HG03575 (cell line): ENCODE data around the gene HOXD13.

ENCODE experiments used
- ATAC-seq: cut with Tn5 transposase; IDR thresholded peaks from one replicate; pipeline ENCODE4 v1.9.1; 2021; ENCODE audit not compliant: unreplicated experiment, insufficient number of reproducible peaks, low FRiP score; ENCODE audit errors: extremely low read depth

The HOXD13 gene

DNA sequence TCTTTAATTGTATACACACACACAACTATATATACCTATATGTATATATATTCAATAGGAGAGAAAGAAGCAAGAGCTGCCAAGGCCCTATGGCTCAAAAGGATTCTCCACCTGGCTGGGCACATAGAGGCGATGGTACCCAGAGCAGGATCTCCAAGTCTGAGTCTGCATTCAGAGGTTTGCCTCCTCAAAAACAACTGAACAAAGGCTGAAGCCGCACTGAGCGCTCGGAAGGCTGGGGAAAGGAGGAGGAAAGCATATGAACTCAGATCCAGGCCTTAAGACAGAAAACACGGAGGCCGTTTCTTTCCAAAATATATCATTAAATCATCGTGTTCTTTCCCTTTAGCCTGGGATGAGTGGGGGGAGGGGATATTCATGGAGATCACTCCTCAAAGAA lies 10.7 kb downstream of the HOXD13 start:
- ATAC-seq: no peak

DNA sequence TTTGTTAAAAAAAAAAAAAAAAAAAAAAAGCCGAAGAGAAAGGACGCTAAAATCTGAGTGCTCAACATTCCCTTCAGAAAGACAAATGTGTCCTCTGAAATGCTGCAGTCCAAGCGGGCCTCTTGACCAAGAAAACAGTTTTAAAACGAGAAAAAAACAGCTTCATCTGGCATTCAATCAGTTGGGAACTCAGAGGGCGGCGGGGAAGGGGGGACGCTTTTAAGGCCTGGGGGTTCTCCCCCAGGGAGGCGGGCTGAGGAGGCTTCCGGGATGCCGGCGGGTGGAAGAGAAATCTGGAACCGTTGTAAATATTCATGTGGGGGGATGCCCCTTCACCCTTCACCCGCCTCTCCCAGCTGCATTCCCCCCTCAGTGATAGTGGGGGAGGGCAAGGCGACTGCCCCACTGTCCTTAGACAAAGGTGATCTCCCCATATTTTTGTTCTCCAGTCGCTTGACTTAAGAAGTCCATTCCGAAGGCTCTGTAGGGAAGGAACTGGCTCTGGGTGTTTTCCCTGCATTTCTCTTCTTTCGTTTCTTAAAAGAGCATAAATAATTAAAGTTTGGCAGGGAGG lies 11.3 kb downstream of the HOXD13 start:
- no peak for ATAC-seq

DNA sequence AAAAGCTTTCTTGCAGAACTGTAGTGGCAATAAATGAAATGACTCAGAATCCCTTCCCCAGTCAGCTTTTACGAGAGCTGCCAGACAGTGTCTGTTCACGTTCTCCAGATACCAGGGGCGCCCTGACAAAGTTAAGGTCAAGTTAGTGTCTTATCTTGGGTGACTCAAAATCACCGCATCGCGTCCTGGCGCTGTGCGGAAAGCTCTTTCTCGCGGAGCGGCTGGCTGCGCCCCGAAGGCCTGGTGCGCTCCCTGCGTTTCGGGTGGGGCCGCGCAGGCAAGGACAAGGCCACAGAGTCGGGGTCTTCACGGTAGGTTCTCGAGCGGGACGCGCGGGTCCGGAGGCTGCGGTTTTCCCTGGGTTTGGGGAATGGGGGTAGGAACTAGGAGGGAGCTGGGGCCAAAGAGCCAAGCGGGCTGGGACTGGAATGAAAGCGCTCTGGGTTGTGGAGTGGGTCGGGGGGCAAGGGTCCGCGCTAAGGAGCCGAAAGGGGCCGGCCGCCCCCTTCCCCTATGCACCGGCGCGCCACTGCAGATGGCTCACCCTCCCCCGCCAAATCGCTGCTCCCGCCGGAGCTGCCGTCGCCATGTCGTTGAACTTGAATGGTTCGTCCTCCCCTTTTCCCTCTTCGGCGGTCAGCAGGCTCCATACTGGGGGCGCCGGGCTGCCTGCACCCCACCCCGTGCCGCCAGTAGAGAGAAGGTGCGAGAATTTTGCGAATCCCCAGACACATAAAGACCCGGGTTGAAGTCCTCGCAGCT lies 12.0 kb downstream of the HOXD13 start:
- ATAC-seq: no peak

DNA sequence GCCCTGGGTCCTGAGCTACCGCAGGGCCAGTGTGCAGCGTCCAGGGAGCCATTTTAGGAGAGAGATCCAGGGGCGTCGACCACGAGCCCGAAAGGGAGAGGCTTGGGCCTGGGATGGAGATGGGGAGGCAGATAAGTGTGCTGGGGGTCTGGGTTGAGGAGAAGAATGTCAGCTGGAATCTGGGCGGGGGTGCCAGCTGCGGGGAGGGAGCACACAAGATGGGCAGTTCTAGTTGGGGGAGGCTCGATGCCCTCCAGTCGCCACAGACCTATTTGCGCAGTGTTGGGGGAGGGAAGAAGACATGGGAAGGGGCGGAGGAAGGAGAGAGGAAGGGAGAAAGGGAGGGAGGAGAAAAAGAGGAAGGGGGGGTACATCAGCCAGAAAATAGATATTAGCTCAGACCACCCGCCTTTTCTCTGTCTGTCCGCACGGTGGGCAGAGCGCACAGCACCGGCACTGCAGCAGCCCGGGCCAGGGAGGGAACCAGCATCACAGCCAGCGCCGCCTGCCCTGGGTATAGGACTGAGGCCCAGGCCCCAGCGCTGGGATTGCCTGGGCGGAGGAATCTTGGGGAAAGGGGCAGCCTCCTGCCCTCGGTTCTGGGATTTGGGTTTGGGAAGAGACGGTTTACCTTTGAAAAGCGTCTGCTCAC lies 12.7 kb downstream of the HOXD13 start:
- ATAC-seq: no peak

DNA sequence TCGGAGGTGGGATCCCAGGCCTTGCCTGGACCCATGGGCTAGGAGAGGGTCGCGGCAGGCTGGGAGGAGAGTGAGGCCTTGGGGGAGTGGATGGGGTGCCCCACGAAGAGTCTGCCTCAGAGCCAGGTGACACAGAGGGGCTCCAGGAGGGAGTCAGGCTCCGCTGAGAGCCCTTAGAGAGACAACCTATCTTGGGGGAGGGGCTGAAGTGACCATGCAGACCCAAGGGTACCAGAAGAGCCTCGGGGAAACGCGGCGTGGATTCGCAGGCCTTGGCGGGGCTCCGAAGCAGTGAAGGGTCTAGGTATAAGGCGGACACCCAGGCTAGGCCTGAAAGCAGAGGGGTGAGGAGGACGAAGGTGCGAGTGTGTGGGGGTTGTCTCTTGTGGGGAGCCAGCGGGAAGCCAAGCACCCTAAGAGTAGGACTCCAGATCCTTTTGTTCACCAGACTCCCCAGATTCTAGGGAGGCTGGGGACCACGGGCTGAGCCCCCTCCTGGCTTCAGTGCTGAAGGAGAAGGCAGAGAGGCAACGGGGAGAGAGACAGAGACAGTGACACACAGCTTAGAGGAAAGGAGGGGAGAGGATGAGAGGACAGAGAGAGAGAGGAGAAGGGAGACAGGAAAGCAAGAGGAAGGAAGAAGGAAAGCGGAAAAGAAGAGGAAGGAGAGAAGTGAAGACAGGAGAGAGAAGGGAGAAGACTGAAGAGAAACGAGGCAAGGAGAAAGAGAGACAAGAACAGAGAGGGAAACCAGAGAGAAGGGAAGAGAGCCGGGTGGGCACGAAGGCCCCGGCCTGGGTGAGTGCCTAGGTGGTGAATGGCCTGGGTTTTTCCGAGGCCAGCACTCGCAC lies 13.4 kb downstream of the HOXD13 start:
- ATAC-seq: no peak

DNA sequence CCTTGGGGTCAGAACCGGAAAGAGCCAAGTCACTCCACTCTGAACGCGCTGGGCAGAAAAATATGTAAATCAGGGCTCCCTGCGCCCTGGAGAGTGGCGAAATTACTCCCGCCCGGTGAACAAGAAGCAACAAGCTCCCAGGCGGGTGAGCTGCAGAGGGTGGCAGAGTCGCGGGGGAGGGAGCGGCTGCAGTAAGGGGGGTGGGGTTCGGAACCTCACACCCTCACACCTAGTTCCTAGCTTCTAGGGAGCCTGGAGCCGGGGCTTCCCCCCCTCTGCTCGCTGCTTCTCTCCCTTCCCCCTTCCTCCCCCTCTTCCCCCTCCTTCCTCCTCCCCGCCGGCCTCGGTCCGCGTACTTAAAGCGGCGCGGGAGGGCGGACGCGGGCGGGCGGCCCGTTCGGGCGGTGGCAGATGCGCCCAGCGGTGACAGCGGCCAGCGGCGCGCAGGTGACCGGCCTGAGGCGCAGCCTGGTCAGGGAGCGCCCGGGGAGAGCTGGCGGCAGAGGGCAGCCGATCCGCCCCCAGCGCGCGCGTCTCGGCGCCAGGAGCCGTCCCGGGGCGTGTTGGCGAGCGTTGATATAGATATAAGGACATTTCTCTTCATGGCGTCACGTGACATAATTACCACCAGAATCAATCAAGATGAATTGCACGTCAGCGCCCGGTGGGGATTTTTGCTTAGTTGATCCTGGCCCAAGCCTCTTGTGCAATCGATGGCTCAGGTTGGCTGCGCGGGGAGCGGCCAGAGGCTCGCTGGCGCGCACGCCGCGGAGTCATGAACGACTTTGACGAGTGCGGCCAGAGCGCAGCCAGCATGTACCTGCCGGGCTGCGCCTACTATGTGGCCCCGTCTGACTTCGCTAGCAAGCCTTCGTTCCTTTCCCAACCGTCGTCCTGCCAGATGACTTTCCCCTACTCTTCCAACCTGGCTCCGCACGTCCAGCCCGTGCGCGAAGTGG lies 14.3 kb downstream of the HOXD13 start, which contains the start of gene HOXD11:
Gene HOXD11 (plus strand): TSS at position 700 of the 959 bp plus-strand sequence. CDS start 76 bp downstream, at position 776.
- ATAC-seq: no peak

DNA sequence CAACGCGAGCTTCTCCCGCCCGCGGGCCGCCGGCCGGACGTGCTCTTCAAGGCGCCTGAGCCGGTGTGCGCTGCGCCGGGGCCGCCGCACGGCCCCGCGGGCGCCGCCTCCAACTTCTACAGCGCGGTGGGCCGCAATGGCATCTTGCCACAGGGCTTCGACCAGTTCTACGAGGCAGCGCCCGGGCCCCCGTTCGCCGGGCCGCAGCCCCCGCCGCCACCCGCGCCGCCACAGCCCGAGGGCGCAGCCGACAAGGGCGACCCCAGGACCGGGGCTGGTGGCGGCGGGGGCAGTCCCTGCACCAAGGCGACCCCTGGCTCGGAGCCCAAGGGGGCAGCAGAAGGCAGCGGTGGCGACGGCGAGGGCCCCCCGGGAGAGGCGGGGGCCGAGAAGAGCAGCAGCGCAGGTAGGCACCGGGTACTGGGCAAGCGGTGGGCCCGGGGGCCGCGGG lies 15.2 kb downstream of the HOXD13 start:
- no peak for ATAC-seq

DNA sequence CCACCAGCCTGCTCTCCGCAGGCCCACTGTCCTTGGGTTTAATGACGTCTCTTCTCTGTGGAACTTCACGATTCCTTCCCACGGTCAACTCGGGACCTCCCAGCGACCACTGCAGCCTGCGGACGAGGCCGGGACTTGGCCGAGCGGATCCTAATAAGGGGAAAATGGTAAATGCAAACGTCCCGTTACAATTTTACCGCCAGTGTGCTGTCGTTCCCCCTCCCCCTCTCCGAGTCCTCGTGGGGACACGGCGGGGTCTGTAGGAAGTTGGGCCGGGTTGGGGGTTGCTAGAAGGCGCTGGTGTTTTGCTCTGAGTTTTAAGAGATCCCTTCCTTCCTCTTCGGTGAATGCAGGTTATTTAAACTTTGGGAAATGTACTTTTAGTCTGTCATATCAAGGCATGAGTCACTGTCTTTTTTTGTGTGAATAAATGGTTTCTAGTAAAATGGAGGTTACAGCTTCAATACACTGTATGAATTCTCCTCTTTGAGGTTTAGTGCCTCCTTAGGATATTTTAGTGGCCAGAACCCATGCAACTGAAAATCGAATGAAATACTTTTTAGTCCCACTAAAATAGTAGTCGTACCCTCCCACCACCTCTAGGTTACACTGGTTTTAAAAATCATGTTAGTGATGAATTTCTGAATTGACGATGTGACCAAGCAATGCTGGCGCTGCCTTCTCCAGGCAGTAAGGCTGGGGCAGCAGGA lies 16.8 kb downstream of the HOXD13 start:
- ATAC-seq: no peak

DNA sequence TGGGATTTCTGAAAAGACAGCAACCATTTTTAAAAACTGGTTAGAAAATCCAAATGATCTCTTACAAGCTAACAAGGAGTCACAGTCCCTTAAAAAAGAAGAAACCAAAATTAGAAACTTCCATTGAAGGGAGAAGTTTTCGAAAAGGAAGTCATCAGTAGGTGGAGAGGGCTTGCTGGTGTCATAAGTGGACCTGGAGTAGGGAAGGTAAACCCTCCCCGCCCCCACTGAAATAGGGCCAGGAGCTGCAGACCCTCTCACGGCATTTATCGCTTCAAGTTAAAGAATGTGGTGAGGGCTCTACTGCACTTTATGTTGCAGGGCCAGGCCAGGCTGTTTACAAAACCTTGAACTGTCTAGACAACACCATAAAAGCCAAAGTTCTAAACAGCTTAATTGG lies 17.4 kb downstream of the HOXD13 start:
- ATAC-seq: no peak

DNA sequence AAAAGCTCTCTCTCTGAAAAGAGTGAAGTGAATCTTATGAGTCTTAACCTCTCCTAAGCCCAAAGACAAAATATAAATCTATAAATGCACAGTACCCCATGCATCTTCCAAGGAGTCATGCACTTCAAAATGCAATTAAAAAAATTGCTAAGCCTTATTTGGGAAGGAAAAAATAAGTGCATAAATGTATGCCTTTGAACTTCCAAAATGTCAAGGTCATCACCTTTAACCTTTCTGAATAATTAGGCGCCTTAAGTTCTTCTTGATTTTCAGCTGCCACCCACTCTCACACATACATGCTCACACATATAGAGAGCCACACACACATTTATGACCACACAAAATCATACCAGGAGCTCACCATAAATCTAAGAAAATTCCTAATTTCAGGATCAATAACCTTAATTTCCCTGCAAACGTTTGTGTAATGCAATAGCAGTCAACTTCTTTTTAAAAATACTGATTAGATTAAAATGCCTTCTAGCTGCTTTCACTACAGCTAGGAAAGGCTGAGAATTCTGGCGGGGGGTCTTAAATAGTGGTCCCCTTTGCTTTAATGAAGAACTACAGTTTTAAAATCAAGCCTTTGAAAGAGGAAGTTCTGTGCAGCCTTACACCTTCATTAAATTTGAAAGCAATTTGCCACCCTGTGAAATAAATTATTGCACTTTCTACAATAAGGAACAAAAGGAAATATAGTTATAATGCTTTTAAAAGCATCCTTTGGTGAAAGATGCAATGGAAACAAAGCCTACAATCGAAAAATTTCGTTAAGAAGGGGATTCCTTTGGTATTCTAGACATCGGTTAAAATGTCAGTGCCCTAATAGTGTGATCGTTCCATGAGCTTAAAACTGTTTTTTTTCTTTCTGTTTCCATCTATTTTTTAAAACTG lies 18.1 kb downstream of the HOXD13 start:
- ATAC-seq: no peak

DNA sequence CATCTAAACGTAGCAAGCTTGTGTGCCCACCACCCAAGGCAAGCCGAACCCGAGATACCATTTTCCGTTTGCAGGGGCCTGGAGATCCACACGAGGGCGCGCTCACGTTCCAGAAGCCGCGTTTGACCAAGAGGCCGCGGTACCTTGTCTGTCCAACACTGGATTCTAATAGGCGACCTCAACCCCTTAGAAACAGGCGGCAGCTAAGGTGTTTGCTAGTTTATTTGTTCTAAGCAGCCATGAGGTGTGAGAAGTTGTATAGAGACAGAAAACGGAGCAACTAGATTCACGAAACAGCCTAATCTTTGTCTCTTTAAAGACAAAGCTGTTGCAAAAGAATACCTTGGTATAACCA lies 18.8 kb downstream of the HOXD13 start:
- ATAC-seq: no peak

DNA sequence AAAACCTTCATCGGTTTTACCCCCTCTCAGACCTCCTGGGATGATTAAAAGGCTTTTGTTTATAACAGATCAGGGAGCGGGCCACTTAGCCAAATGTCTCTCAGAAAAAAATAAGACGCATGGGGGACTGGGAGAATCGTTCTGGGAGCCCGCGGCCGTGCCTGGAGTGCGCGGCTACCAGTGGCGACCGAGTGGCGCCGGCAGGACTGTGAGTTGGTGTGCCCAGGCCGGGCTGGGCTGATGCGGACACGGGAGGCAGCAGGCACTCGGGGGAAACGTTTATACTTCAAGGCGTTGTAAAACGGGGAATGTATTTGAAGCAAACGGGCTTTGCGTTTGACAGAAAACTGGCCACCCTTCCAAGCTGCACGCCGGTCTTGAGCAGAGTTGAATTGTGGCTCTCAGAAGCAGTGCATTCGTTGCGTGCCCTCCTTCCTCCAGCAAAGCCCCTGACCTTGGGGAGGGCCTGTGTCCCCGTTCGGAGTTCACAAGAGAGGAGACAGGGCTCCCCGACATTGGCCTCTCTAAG lies 19.4 kb downstream of the HOXD13 start:
- no peak for ATAC-seq

DNA sequence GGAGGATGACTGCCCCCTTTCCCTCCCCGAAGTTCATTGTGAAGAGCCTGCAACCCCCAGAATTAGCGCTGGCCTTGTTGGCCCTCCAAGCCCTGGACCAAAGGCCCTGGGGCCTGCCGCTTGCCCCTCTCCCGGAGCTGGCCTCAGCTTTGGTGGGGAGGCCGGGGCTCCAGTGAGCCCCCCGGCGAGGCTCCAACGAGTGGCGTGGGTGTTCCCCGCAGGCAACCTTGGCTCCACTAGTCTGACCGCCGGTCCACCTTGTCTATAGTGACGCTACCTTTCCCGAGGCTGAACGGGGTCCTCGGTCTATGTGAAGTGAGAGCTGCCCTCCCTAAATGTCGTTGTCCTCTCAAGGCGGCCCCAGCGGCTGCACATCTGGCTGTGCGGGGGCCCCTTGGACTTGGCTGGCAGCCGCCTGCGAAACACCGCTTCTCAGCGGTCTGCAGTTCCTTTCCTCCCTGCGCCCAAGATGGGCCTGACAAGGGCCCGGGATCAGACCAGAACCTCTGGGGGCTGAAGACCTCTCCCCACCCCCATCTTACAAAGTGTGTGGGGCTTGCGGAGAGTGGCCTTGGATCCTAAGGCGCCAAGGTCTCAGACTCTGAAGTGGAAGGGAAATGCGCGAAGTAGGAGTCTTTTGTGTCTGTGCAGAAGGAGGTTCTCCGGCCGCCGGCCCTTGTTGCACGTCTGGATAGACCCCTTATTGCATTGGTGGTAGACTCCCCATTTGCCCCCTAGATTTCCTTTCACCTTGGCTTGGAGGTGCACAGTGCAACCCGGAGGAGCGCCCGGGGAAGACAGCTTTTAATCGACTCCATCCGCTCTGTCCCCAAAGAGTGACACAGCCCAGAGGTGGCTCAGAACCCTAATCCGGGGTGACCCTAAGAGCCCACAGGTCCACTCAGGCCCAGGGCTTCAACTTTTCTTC lies 20.1 kb downstream of the HOXD13 start:
- no peak for ATAC-seq

DNA sequence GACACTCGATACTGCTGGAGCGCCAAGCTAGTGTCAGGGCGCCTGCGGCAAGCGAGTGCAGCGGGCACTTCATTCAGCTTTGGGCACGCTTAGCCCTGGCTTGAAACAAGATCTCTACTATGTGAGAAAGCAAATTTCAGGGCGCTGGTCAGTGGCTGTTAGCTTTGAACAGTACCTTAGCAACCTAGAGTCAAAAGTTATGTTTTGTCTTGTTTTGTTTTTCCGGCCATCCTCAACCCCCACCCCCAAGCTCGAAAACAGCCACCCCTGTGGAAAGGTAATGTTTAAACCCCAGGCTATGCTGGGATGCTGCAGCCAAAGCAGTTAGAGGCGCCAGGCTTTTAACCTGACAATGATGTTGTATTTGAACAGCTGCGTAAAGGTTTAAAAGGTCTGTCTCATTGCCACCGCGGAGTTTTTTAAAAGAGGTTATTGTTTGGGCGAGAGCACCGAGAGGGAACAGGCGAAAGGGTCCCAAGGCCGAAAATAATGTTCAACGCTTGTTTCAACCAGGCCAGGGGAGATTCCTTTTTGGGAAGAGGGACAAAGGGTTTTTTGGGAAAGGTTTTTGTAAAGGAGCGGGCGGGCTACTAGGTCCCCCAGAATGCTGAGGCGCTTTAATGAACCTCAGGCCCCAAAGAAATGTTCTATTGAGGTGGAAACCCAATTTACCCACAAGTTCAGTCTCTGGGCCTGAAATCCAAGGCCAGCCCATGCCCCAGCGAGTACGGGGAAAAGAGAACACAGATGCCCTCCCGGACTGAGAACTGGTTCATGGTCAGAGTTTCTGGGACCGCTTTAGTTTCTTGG lies 21.8 kb downstream of the HOXD13 start:
- ATAC-seq: no peak
